Stimulated activated CD4-positive, alpha-beta T cell treated with anti-CD3 and anti-CD28 coated beads, Interleukin-15, amount 100 ng/mL, for 48 hours (primary cell): ENCODE results near the gene XAGE1B.
"Not testable (repeated sequence)": the region's sequence is repeated elsewhere in the genome, so short reads cannot be mapped to it uniquely, and the experiment has no call there.

Experiments
- DNase-seq, 2 donors: peaks; one replicate each; pipeline ENCODE4 v3.0.0-alpha.2; 2020; ENCODE audit warnings: low read depth in 2 of 2

Gene XAGE1B, protein sequence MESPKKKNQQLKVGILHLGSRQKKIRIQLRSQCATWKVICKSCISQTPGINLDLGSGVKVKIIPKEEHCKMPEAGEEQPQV

DNA sequence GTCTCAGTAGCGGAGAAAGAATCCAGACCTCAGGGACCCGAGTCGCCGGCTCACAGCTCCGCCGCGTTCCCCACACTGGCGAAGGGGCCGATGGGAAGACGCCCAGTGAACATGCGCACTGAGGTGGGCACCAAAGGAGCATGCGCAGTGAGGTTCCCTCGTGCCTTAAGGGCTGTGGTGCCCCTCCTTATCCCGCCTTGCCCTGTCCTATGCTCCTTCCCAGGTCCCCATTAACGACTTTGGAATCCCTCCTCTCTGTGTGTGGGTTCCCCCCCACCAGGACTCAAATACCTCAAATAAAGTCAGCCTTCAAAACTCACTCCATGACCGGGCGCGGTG, at the start of gene XAGE1B:
Gene XAGE1B, minus strand, starts transcription at position 77 of the 339 bp plus-strand sequence. CDS start 1,536 bp downstream, outside the sequence.
- not testable (repeated sequence) for DNase-seq

DNA sequence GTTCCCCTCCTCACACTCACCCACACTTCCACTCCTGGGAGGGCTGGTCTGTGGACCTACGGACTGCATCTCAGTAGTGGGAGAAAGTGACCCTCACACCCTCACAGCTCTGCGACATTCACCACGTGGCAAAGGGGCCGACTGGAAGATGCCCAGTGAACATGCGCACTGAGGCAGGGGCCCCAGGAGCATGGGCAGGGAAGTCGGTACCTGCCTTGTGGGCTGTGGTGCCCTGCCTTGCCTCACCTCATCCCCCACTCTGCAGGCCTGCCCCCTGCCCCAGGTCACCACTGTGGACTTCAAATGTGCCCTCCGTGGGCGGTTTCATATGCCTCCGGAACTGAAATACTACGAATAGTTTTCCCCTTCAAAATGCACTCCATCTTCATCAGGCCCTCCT, 46.2 kb upstream of the XAGE1B start:
- DNase-seq, result no peak

DNA sequence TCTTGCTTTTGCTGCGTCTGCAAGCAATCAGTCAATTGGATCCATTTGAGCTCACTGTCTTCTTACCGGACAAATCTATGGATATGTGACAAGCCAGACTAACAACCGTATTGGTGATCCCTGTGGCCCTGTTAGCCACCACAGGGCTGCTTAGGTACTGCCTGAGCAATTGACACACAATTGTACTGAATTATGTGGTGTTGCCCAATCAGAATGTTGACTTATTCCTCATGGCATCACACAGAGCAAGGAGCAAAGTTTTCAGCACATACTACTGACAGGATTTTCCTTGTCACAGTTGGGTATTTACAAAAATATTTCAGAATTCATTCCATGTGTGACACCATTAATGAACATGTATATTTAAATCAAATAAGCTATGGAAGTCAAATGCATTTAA, 41.3 kb upstream of the XAGE1B start:
- no peak for DNase-seq

DNA sequence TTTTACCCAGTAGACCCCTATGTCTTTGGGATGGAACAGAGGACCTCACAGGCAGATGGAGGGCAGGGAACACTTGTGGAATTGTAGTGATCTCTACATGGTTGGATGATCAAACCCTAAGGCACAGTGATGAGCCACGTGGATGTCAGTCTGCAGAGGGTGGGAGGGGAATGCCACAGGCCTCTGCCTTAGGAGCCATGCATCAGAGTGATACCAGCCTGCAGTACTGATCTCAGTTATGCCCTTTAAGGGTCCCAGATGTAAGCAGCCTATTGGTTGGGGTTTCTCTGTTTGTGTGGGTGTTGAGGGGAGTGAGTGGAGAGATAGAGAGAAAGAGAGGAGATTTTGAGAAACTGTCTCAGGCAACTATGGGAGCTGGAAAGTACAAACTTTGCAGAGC, 39.9 kb upstream of the XAGE1B start:
- no peak for DNase-seq

DNA sequence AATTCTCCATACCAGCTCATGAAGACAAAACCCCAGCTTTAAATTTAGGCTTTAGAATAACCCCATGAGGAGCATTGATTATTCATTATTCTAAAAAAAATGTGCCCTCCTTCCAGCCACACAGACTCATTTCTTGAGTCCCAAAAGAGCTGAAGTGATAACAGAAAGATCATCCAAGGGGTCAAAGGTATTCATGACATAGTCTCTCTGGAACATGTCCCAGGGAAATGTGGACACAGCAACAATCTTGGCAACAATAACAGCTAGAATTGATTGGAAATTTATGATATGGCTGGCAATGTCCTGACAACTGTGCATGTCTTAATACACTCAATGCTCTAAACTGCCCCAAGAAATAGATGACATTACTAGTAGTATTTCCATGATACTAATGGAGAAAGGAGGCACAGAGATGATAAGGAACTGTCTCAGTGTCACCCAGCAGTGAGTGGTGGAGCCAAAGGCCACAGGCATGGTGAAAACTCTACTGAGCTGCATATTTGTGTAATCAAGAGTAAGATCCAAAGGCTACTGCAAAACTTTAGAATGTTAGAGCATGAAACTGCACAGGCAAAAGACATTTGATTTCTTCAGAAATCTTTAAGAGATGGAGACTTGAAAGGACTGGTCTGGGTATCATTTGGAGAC, 37.3 kb upstream of the XAGE1B start:
- no peak for DNase-seq

DNA sequence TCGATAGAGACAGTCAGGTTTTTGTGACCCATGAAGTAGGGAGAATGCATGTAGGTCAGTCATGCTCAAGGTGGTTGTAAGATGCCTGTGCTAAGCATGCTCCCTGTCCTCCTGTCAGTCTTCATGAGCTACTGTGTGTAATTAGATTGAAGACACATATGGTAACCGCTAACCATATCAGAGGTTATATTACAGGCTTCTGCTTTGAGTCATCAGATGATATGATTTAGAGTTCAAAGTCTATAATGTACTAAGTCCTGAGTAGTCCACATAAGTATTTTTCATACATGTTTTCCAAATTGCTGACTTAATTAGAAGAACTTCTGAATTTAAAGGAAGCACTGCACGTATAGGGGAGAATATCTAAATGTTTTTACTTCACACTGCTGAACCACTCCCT, 31.9 kb upstream of the XAGE1B start:
- not testable (repeated sequence) for DNase-seq

DNA sequence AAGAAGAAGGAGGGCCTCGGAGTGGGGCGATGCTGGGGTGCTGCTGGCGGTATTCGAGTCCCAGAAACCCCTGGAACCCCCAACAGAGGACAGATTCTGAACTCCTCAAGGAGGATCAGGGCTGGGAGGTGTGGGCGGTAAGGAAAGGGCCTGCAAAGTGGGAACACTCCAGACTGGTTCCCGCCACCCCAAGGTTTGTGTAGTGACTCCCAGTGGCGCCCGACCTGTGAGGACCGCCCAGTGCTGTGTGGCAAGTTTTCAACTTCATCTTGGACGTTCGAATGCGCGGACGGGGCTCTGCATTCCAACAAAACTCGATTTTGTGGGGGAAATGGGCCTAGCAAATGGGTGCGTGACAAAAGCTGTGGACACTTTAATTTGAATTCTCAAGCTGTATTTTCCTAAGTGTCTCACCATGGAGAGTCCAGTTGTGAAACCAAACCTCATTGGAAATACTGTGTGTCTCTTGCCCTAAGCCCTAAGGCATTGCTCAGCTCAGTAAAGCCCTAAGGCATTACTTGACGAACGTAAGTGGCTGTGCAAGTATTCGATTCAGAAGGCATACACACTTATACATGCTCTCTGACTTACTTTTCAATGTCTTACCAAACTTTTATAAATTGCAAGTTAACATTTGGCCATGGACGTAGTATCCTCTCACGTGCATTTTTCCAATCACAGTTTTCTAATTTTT, 27.4 kb upstream of the XAGE1B start:
- no peak for DNase-seq

DNA sequence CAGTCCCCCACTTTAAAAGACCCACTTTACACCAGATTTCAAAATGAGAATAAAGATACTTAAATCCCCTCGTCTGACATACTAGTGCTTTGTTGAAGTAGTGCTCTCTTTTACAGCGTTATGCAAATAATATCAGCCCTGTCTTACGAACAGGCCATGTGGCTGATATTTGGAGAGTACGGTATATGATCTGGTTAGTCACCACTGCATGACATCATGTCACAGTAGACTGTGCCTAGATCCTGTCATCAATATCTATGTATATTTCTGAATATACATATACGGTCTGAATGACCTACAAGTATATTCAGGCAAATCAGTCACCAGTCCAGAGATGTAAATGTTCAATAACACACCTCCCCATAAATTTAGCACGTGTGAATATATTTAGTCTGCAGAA, 25.4 kb upstream of the XAGE1B start:
- no peak for DNase-seq

DNA sequence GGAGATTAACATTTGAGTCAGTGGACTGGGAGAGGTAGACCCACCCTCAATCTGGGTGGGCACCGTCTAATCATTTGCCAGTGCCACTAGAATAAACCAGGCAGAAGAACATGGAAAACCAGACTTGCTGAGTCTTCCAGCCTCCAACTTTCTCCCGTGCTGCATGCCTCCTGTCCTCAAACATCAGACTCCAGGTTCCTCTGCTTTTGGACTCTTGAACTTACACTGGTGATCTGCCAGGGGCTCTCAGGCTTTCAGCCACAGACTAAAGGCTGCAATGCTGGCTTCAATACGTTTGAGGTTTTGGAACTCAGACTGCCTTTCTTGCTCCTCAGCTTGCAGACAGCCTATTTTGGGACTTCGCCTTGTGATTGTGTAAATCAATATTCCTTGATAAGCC, 24.2 kb upstream of the XAGE1B start:
- not testable (repeated sequence) for DNase-seq

DNA sequence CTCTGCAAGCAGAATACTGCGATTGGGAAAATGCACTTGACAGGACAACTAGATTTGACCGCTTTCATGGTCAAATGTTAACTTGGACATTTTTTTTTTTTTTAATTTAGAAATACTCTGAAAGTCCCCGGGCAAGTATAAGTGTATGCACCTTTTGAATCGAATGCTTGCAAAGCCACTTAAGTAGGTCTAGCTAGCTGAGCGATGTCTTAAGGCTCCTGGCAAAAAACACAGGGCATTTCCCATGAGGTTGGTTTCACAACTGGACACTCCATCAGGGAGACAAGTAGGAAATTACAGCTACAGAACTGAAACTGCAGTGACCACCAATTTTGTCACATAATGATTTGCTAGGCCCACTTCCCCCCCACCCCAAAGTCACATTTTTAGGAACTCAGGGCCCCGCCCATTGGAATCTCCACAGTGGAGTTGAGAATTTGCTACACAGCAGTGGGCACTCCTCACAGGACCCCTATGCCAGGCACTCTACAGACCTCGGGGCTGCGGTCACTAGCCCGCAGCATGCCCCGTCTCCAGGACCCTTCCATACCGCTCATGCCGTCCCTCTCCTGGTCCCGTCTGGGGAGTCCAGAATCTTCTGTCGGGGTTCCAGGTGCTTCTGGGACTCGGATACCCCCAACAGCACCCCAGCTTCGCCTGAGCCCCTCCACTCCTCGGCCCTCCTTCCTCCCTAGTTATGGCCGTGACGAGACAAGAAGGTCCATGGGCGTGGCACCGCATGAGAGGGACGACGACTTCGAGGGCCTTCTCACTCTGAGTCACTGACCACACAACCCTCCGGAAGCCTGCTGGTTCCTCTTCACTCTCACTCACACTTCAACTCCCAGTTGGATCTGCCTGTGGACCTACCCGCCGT, 515 bp downstream of the XAGE1B start:
- DNase-seq, result not testable (repeated sequence)

DNA sequence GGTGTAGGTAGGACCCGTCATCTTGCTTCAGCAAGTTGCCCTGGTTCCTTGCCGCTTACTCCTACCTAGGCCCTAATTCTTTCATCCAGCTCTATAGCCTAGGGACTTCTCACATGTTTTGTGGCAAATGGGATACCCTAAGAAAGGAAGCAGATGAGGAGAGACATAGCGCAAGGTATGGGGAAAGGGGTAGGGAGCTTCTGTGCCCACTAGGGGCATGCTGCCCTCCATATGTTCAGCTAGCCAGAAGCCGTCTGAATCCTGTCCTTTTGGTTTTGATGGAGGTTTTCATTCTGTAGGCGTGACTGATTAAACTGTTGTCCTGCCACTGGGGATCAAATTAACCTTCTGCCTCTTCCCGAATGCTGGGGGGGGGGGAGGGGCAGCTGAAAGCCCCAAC, 5.7 kb downstream of the XAGE1B start:
- DNase-seq, result not testable (repeated sequence)

DNA sequence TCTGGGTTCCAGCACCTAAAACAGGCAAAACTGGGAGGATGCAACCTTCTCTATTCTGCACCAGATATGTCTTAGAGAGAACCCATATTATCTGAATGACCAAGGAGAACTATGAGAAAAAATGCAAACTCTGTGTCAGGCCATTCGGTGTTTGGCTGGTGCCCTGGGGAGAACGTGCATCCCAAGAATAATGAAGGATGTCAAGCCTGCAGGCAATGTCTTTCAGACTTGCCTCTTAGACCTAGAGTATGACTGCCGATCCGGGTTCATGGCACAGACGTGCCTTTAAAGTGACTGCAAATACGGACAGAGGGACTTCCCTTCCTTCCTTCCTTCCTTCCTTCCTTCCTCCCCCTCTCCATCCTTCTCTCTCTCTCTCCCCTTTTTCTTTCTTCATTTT, 6.9 kb downstream of the XAGE1B start:
- DNase-seq, result no peak

DNA sequence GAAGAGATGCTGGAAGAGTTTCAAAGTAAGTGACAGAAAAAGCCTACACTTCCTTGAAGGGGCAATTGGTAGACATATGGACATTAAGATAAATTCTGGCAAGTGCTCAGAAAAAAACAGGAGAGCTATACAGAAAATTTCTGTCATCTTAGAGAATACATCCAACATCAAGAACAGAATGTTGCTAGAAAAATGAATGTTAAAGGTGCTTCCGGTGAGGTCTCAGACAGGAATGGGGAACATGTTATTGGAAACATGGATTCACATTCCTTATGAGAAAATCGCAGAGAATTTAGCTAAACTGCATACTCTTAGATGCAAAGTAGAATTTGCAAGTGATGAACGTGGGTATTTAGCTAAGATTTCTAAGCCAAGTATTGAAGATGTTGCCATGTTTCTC, 9.5 kb downstream of the XAGE1B start:
- no peak for DNase-seq

DNA sequence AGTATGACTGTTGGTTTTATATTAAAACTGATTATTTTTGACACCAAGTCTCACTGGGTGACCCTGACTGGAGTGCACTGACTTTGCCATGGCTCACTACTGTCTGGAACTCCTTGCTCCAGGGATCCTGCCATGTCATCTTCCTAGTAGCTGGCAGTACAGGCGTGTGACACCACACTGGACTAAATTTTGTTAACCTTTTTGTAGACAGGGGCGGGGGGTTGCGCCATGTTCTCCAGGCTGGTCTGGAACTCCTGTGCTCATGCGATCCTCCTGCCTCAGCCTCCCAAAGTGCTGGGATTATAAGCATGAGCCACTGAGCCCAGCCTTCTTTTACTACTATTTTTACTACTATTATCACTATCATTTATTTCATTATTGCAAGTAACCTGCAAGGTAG, 12.3 kb downstream of the XAGE1B start:
- no peak for DNase-seq

DNA sequence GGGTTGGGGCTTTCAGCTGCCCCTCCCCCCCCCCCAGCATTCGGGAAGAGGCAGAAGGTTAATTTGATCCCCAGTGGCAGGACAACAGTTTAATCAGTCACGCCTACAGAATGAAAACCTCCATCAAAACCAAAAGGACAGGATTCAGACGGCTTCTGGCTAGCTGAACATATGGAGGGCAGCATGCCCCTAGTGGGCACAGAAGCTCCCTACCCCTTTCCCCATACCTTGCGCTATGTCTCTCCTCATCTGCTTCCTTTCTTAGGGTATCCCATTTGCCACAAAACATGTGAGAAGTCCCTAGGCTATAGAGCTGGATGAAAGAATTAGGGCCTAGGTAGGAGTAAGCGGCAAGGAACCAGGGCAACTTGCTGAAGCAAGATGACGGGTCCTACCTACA, 15.5 kb downstream of the XAGE1B start:
- DNase-seq, result not testable (repeated sequence)

DNA sequence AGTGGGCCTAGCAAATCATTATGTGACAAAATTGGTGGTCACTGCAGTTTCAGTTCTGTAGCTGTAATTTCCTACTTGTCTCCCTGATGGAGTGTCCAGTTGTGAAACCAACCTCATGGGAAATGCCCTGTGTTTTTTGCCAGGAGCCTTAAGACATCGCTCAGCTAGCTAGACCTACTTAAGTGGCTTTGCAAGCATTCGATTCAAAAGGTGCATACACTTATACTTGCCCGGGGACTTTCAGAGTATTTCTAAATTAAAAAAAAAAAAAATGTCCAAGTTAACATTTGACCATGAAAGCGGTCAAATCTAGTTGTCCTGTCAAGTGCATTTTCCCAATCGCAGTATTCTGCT, 20.5 kb downstream of the XAGE1B start:
- not testable (repeated sequence) for DNase-seq

DNA sequence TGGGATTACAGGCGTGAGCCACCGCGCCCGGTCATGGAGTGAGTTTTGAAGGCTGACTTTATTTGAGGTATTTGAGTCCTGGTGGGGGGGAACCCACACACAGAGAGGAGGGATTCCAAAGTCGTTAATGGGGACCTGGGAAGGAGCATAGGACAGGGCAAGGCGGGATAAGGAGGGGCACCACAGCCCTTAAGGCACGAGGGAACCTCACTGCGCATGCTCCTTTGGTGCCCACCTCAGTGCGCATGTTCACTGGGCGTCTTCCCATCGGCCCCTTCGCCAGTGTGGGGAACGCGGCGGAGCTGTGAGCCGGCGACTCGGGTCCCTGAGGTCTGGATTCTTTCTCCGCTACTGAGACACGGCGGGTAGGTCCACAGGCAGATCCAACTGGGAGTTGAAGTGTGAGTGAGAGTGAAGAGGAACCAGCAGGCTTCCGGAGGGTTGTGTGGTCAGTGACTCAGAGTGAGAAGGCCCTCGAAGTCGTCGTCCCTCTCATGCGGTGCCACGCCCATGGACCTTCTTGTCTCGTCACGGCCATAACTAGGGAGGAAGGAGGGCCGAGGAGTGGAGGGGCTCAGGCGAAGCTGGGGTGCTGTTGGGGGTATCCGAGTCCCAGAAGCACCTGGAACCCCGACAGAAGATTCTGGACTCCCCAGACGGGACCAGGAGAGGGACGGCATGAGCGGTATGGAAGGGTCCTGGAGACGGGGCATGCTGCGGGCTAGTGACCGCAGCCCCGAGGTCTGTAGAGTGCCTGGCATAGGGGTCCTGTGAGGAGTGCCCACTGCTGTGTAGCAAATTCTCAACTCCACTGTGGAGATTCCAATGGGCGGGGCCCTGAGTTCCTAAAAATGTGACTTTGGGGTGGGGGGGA, 21.1 kb downstream of the XAGE1B start, which contains the start of gene XAGE1A:
Gene XAGE1A, plus strand, starts transcription at position 264 of the 874 bp plus-strand sequence. CDS start 1,554 bp downstream, outside the sequence.
- DNase-seq, result not testable (repeated sequence)

DNA sequence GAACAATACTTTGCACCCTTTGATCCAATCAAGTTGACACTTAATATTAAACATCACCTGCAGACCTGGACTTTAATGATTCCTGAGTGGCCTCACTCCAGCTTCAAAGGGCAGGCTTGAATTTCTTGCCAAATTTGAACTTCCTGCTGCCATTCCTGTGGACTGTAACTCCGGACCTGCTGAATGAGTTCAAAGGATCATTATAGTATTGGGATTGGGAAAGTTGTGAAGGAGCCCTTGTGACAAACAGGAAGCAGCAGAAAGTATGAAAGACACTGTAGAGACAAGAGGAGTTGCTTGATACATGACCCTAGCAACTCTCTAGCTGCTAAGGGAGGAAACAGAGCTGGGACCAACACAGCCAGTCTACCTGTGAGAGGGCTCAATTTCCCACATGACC, 45.6 kb downstream of the XAGE1B start:
- not testable (repeated sequence) for DNase-seq
